Naive B cell (primary cell): Measurements from ENCODE around the gene CSTB. TPM values are rescaled to one million over a fixed set of nuclear protein-coding genes. Genes with fewer than 3 reads are reported as not detected.
A peak's percentile ranks its signal among the peaks of the same experiment; 100 is the strongest.

Source experiments
- ATAC-seq, 2 donors: fragments of 150-1000 bp; cut with Tn5 transposase; 2 replicates each; pipeline ENCODE4 v1.10.0; 2021; ENCODE audit warnings: low read depth in 2 of 2, mild to moderate bottlenecking in 2 of 2, moderate library complexity in 2 of 2
- DNase-seq: peaks from one replicate; pipeline ENCODE4 v3.0.0; 2022
- H3K27ac Mint-ChIP-seq, 6 donors: one replicate each; pipeline ENCODE4 v1.8.0; 2020 to 2022; ENCODE audit warnings: mild to moderate bottlenecking in 6 of 6, mixed read lengths in 6 of 6, moderate library complexity in 5 of 6, inconsistent platforms in 2 of 6
- H3K27me3 Mint-ChIP-seq, 3 donors: one replicate each; pipeline ENCODE4 v1.8.0; 2021 to 2022; ENCODE audit warnings: mixed read lengths in 3 of 3, mild to moderate bottlenecking in 1 of 3
- H3K36me3 Mint-ChIP-seq, 2 donors: one replicate each; pipeline ENCODE4 v1.8.0; 2020 to 2022; ENCODE audit warnings: mixed read lengths in 2 of 2, inconsistent platforms in 1 of 2, mild to moderate bottlenecking in 1 of 2
- H3K4me1 Mint-ChIP-seq, 3 donors: one replicate each; pipeline ENCODE4 v1.8.0; 2020 to 2022; ENCODE audit warnings: mixed read lengths in 3 of 3, inconsistent platforms in 1 of 3, mild to moderate bottlenecking in 1 of 3, moderate library complexity in 1 of 3
- H3K4me3 Mint-ChIP-seq, 8 donors: one replicate each; pipeline ENCODE4 v1.8.0; 2020 to 2022; ENCODE audit warnings: mild to moderate bottlenecking in 8 of 8, mixed read lengths in 8 of 8, moderate library complexity in 8 of 8, inconsistent platforms in 2 of 8
- H3K9me3 Mint-ChIP-seq, 7 donors: one replicate each; pipeline ENCODE4 v1.8.0; 2020 to 2022; ENCODE audit warnings: mixed read lengths in 7 of 7, mild to moderate bottlenecking in 5 of 7, inconsistent platforms in 2 of 7, moderate library complexity in 1 of 7
- polyA plus RNA-seq, 6 donors: library from polyadenylated mRNA; unstranded; fragments of 300-500 nt; fragmentation: Illumina TruSeq; gene quantifications; one replicate each; pipeline ENCODE4 v1.2.3, GENCODE V29; 2021; ENCODE audit warnings: low read depth in 6 of 6

Gene CSTB
- polyA plus RNA-seq, 6 donors from 2014 or later: 25.1 to 75.7 (median 39.2) TPM

DNA sequence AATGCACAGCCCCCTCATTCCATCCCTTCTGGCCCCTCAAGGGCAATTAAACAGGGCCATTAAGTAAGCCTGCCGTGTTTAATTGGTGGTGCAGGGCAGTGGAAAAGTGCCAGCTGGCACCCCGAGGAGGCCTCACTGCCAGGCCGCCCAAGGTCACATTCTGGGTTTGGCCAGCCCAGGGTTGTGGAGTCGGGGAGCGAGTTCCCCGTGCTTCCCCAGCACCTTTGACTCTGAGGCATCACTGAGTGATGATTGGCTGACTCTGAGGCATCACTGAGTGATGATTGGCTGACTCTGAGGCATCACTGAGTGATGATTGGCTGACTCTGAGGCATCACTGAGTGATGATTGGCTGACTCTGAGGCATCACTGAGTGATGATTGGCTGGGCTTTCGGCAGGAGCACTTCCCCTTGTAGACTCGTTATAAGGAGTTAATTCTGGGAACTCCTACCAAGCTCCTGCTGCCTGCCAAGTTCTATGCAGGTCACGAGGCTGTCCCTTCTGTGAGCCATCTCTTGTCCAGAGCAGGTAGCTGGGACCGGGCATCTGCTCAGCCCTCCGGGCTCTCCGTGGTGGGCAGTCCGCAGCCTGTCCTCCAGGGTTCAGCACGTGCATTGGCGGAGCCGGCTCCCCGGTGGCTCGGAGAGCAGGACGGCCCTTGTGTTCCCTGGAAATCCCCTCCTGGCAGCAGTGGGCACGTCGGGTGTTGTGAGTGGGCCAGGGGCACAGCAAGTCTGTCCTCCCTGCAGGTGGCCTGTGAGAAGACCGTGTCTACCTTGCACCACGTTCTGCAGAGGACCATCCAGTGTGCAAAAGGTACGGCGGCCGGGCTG, 20.9 kb downstream of the CSTB start:
- no peaks in the 10 kb centered on the region for H3K9me3 Mint-ChIP-seq
- H3K4me3 Mint-ChIP-seq: no peak overlapping the region
- peaks cover 0 to 3% (median 0%) of the 10 kb centered on the region in 3 donors for H3K4me1 Mint-ChIP-seq
- no peak overlapping the region for H3K27ac Mint-ChIP-seq
- DNase-seq (no peak), ATAC-seq (no peak)
- H3K36me3 Mint-ChIP-seq: peaks cover 0 to 5% of the 10 kb centered on the region in 2 donors
- no peaks in the 10 kb centered on the region for H3K27me3 Mint-ChIP-seq

- H3K27ac Mint-ChIP-seq: no peak overlapping the region
Observed at GRCh38 chr21:43753439-43753799, 22.7 kb downstream of the CSTB start.

DNA sequence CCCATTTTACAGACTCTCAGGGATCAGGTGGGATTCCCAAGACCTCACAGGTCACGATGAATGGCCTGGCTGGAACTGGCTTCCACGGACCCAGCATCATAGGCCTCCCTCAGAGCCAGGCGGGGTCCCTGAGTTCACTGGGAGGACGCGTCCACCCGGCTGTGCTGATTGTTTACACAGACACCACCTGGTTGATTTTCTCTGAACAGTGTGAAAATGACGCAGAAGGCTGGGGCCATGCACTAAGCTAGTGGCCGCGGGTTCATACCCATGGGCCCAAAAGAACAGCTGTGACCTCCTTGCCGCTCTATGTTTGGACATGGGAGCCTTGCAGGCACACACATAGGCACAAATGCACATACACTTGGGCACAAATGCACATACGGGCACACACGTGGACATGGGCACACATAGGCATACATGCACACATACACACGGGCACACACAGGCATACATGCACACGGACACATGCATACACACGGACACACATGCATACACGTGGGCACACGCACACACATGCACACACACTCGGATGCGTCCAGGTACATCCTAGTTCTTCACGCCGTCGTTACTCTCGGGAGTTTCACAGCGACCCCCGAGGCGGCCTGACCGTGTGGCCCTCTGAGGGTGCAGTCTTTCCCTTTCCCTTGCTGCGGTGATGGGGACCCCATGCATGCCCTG, 23.2 kb downstream of the CSTB start:
- peaks cover 0 to 5% of the 10 kb centered on the region in 2 donors for H3K36me3 Mint-ChIP-seq
- no peak overlapping the region for H3K4me3 Mint-ChIP-seq
- H3K27me3 Mint-ChIP-seq: no peaks in the 10 kb centered on the region
- no peak for DNase-seq
- ATAC-seq: no peak
- peaks cover 0 to 3% (median 0%) of the 10 kb centered on the region in 3 donors for H3K4me1 Mint-ChIP-seq
- H3K9me3 Mint-ChIP-seq: no peaks in the 10 kb centered on the region
- H3K27ac Mint-ChIP-seq: peak overlapping the region in 1 of 6 donors; percentile 54

More at GRCh38 chr21:43753439-43753799, 22.7 kb downstream of the CSTB start:
- DNase-seq (no peak), ATAC-seq (no peak)
- peaks cover 0 to 5% of the 10 kb centered on the region in 2 donors for H3K36me3 Mint-ChIP-seq
- no peak overlapping the region for H3K4me3 Mint-ChIP-seq
- H3K9me3 Mint-ChIP-seq: no peaks in the 10 kb centered on the region
- peaks cover 0 to 3% (median 0%) of the 10 kb centered on the region in 3 donors for H3K4me1 Mint-ChIP-seq
- no peaks in the 10 kb centered on the region for H3K27me3 Mint-ChIP-seq

DNA sequence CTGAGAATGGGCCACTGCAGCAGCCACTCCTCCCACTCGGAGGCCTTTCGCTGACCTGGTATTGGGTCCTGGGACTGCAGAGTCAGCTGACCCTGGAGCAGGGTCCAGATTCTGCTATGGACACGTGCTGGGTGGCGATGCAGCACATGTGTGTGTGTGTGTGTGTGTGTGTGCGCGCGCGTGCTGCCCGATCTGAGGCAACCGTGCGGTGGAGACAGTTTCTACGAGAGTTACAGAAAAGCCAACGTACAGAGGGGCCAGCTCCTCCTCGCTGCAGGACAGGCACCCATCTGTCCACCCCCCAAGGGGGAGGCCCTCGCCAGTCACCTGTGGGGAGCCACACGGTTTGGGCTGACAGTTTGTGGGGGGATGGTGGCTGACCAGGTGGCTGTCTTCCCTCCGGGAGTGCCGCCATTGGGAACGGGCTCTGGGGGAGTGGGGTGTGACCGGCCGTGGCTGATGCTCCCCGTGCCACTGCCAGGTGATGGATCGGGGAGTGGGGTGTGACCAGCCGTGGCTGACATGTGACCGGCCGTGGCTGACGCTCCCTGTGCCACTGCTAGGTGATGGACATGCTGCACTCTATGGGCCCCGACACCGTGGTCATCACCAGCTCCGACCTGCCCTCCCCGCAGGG, 24.0 kb downstream of the CSTB start:
- Mint-ChIP-seq H3K27ac (peak overlapping the region in 1 of 6 donors; percentile 33), H3K27me3 (no peaks in the 10 kb centered on the region), H3K4me3 (no peak overlapping the region), H3K4me1 (no peaks in the 10 kb centered on the region), H3K36me3 (peaks cover 0 to 5% of the 10 kb centered on the region in 2 donors), H3K9me3 (no peaks in the 10 kb centered on the region)
- ATAC-seq (no peak), DNase-seq (no peak)

DNA sequence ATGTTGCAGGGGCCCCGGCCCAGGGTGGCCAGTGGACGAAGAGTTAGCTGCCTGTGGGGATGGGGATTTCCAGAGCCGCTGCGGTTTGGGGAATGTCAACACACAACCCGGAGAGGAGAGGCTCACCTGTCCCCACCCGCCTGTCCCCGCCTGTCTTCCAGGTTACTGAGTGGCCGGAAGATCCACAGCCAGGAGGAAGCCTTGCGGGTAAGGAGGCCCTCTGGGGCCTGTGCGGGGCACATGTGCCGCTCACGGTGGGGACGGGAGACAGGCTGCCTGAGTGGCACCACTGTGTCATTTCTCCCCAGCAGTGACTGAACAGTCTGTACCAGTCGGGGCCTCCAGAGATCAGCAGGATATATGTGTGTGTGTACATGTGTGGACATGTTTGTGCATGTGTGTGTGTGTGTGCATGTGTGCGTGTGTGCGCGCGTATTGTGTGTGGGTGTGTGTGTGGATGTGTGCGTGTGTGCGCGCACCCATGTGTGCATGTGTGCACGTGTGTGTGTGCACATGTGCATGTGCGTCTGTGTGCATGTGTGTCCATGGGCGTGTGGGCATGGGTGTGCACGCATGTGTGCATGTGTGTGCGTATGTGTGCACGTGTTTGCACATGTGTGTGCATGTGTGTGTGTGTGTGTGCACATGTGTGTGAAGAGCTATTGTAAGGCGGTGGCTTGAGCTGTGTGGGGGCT, 25.6 kb downstream of the CSTB start:
- Mint-ChIP-seq H3K4me3 (peak overlapping the region in 1 of 8 donors; percentile 23), H3K27me3 (no peaks in the 10 kb centered on the region), H3K27ac (peak overlapping the region in 1 of 6 donors; percentile 70), H3K4me1 (no peaks in the 10 kb centered on the region), H3K36me3 (peaks cover 0 to 5% of the 10 kb centered on the region in 2 donors), H3K9me3 (no peaks in the 10 kb centered on the region)
- DNase-seq (no peak), ATAC-seq (no peak)

DNA sequence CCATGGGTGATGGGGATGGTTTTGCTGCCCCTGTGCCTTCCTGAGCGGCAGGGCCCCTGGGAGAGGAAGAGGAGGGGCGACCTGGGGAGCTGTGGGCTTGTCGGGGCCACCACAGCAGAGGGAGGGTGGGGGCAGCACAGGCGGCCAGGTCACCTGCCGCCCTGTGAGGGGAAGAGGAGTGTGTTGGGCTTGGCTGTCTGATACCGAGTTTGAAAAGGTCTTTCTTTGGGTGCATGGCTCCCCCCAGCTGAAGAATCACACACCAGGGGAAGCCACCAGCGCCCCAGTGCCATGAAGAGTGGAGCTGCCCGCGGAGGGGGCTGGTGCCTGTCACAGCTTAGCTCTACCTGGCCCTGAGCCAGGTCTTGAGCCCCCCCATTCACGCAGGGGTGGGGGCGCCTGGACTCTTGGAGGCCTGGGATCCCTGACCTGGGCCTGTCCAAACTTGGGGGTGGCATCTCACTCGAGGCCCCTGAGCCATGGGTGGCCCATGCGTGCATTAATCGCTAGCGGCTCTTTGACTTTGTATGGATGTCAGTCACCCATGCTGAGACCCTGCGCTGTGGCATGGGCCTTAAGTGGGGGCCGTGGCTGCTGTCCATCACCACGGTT, 26.4 kb downstream of the CSTB start:
- no peak for DNase-seq
- peaks cover 4 to 8% of the 10 kb centered on the region in 2 donors for H3K36me3 Mint-ChIP-seq
- H3K4me3 Mint-ChIP-seq: no peak overlapping the region
- no peaks in the 10 kb centered on the region for H3K27me3 Mint-ChIP-seq
- no peak for ATAC-seq
- no peaks in the 10 kb centered on the region for H3K4me1 Mint-ChIP-seq
- no peaks in the 10 kb centered on the region for H3K9me3 Mint-ChIP-seq
- peak overlapping the region in 1 of 6 donors; percentile 76 for H3K27ac Mint-ChIP-seq

- Mint-ChIP-seq H3K27ac (no peak overlapping the region), H3K27me3 (no peaks in the 10 kb centered on the region), H3K4me1 (no peaks in the 10 kb centered on the region), H3K4me3 (no peak overlapping the region), H3K9me3 (no peaks in the 10 kb centered on the region), H3K36me3 (peaks cover 5 to 10% of the 10 kb centered on the region in 2 donors)
- ATAC-seq: no peak
- DNase-seq: no peak
Observed at GRCh38 chr21:43748622-43749021, 27.5 kb downstream of the CSTB start.

- Mint-ChIP-seq H3K27me3 (no peaks in the 10 kb centered on the region), H3K4me1 (peaks cover 0 to under 1% (median under 1%) of the 10 kb centered on the region in 3 donors), H3K36me3 (peaks cover 5 to 10% of the 10 kb centered on the region in 2 donors), H3K9me3 (no peaks in the 10 kb centered on the region), H3K27ac (peak overlapping the region in 2 of 6 donors; percentile 16 to 44), H3K4me3 (no peak overlapping the region)
- ATAC-seq: no peak
- DNase-seq: no peak
Observed at GRCh38 chr21:43745772-43746517, 30.2 kb downstream of the CSTB start.

- no peaks in the 10 kb centered on the region for H3K9me3 Mint-ChIP-seq
- no peak overlapping the region for H3K27ac Mint-ChIP-seq
- peaks cover 6 to 7% (median 6%) of the 10 kb centered on the region in 3 donors for H3K4me1 Mint-ChIP-seq
- peaks cover 5 to 10% of the 10 kb centered on the region in 2 donors for H3K36me3 Mint-ChIP-seq
- no peak for DNase-seq
- no peaks in the 10 kb centered on the region for H3K27me3 Mint-ChIP-seq
- peak overlapping the region in 1 of 8 donors; percentile 27 for H3K4me3 Mint-ChIP-seq
- no peak for ATAC-seq
Observed at GRCh38 chr21:43744725-43745124, 31.4 kb downstream of the CSTB start.

GRCh38 chr21:43743947-43744346, 32.2 kb downstream of the CSTB start:
- ATAC-seq (no peak), DNase-seq (no peak)
- Mint-ChIP-seq H3K36me3 (peaks cover 5 to 10% of the 10 kb centered on the region in 2 donors), H3K4me3 (no peak overlapping the region), H3K9me3 (no peaks in the 10 kb centered on the region), H3K27me3 (no peaks in the 10 kb centered on the region), H3K4me1 (peaks cover 7 to 12% (median 11%) of the 10 kb centered on the region in 3 donors), H3K27ac (peak overlapping the region in 1 of 6 donors; percentile 56)

GRCh38 chr21:43741423-43742096, 34.5 kb downstream of the CSTB start:
- Mint-ChIP-seq H3K27ac (no peak overlapping the region), H3K9me3 (no peaks in the 10 kb centered on the region), H3K27me3 (no peaks in the 10 kb centered on the region), H3K4me1 (peaks cover 7 to 12% (median 11%) of the 10 kb centered on the region in 3 donors), H3K4me3 (peak overlapping the region in 1 of 8 donors; percentile 11), H3K36me3 (peaks cover 5 to 10% of the 10 kb centered on the region in 2 donors)
- ATAC-seq: no peak
- no peak for DNase-seq
